Measurements from ENCODE around the gene ARRDC2. TPM values are rescaled to one million over a fixed set of nuclear protein-coding genes. Genes with fewer than 3 reads are reported as not detected.

Gene ARRDC2
- total RNA-seq, 6 donors from 2014 or later, result 53.6 to 253 (median 78.8) TPM

- TF ChIP-seq POLR2A (IDR thresholded peaks at IDR 0.05) (no peak), POLR2AphosphoS5 (IDR thresholded peaks at IDR 0.05) (no peak), CTCF (IDR thresholded peaks at IDR 0.05) (no peak), EP300 (IDR thresholded peaks at IDR 0.05) (no peak)
- H3K27ac ChIP-seq, result no peak overlapping the region
- H3K27me3 ChIP-seq, result no peaks in the 10 kb centered on the region
- H3K4me1 ChIP-seq, result no peaks in the 10 kb centered on the region
- ATAC-seq (ENCODE audit: low FRiP score in 2 of 2) (no peak), DNase-seq (no peak)
- no peak overlapping the region for H3K4me3 ChIP-seq
- WGBS, 2 donors, result 92 to 93% methylated on average over 10 to 13 of the region's 13 CpGs
- H3K9me3 ChIP-seq, result no peaks in the 10 kb centered on the region
- no peaks in the 10 kb centered on the region for H3K36me3 ChIP-seq
Measured at GRCh38 chr19:17988161-17988560, 19.8 kb upstream of the ARRDC2 start.

- Histone ChIP-seq H3K27ac (no peak overlapping the region), H3K36me3 (no peaks in the 10 kb centered on the region), H3K4me3 (no peak overlapping the region), H3K27me3 (no peaks in the 10 kb centered on the region), H3K4me1 (no peaks in the 10 kb centered on the region), H3K9me3 (no peaks in the 10 kb centered on the region)
- 90 to 94% methylated on average over 15 to 16 of the region's 16 CpGs for WGBS, 2 donors
- no peak for TF ChIP-seq CTCF (IDR thresholded peaks at IDR 0.05)
- TF ChIP-seq POLR2AphosphoS5 (IDR thresholded peaks at IDR 0.05), result no peak
- no peak for TF ChIP-seq POLR2A (IDR thresholded peaks at IDR 0.05)
- no peak for TF ChIP-seq EP300 (IDR thresholded peaks at IDR 0.05)
- DNase-seq (no peak), ATAC-seq (ENCODE audit: low FRiP score in 2 of 2) (no peak)
Measured at GRCh38 chr19:17989425-17990094, 18.4 kb upstream of the ARRDC2 start.

- H3K4me3 ChIP-seq, result no peak overlapping the region
- H3K4me1 ChIP-seq, result peaks cover 0 to 4% (median 0%) of the 10 kb centered on the region in 4 donors
- ATAC-seq (ENCODE audit: low FRiP score in 2 of 2), result no peak
- TF ChIP-seq POLR2A (IDR thresholded peaks at IDR 0.05) (no peak), CTCF (IDR thresholded peaks at IDR 0.05) (no peak), EP300 (IDR thresholded peaks at IDR 0.05) (no peak), POLR2AphosphoS5 (IDR thresholded peaks at IDR 0.05) (no peak)
- H3K27me3 ChIP-seq, result no peaks in the 10 kb centered on the region
- H3K9me3 ChIP-seq, result no peaks in the 10 kb centered on the region
- no peak for DNase-seq
- no peaks in the 10 kb centered on the region for H3K36me3 ChIP-seq
- no peak overlapping the region for H3K27ac ChIP-seq
- 86 to 91% methylated on average over 10 to 27 of the region's 27 CpGs for WGBS, 2 donors
Measured at GRCh38 chr19:17993076-17993813, 14.7 kb upstream of the ARRDC2 start.

GRCh38 chr19:17996826-17997316 lies 11.1 kb upstream of the ARRDC2 start:
- DNase-seq (peak; percentile 90 to 91), ATAC-seq (ENCODE audit: low FRiP score in 2 of 2) (peak; percentile 84 to 91)
- no peaks in the 10 kb centered on the region for H3K36me3 ChIP-seq
- H3K27ac ChIP-seq, result no peak overlapping the region
- no peaks in the 10 kb centered on the region for H3K9me3 ChIP-seq
- WGBS, 2 donors, result 17 to 25% methylated on average over 9 to 15 of the region's 15 CpGs
- no peak overlapping the region for H3K4me3 ChIP-seq
- H3K4me1 ChIP-seq, result peaks cover 6 to 23% (median 13%) of the 10 kb centered on the region in 4 donors
- TF ChIP-seq EP300 (IDR thresholded peaks at IDR 0.05), result no peak
- peak; percentile 98 to 99 (median 99) for TF ChIP-seq CTCF (IDR thresholded peaks at IDR 0.05)
- TF ChIP-seq POLR2A (IDR thresholded peaks at IDR 0.05), result no peak
- TF ChIP-seq POLR2AphosphoS5 (IDR thresholded peaks at IDR 0.05), result no peak
- H3K27me3 ChIP-seq, result no peaks in the 10 kb centered on the region
